CD14-positive monocyte (primary cell): Measurements from ENCODE around the gene TMEM47. TPM values are rescaled to one million over a fixed set of nuclear protein-coding genes. Genes with fewer than 3 reads are reported as not detected.

Experiments
- DNase-seq, 3 donors: peaks; one replicate each; pipeline ENCODE4 v3.0.0-alpha.2; 2011 to 2022
- H2AFZ ChIP-seq: 2 replicates; pipeline ENCODE4 v1.6.0; 2012; ENCODE audit warnings: mild to moderate bottlenecking, low read depth, low read length, inconsistent platforms; ENCODE audit not compliant: insufficient read depth, poor library complexity, severe bottlenecking
- H3K27ac ChIP-seq, 2 donors: 1 replicate in 1 of 2; 2 replicates in 1 of 2; pipeline ENCODE4 v1.5.1; 2012 to 2013; ENCODE audit warnings: low read length in 2 of 2, control low read depth in 1 of 2, inconsistent platforms in 1 of 2, low read depth in 1 of 2, mild to moderate bottlenecking in 1 of 2
- H3K27me3 ChIP-seq, 2 donors: one replicate each; pipeline versions ENCODE4 v1.6.0 to v1.6.1; 2011 to 2013; ENCODE audit warnings: low read length in 2 of 2; ENCODE audit not compliant: control insufficient read depth in 2 of 2, insufficient read depth in 2 of 2
- H3K36me3 ChIP-seq, 2 donors: replicated peaks in 1 of 2; 1 replicate in 1 of 2; 2 replicates in 1 of 2; pipeline versions ENCODE4 v1.5.1 to v1.6.1; 2012 to 2013; ENCODE audit warnings: low read length in 2 of 2, control low read depth in 1 of 2, inconsistent platforms in 1 of 2, mild to moderate bottlenecking in 1 of 2; ENCODE audit not compliant: insufficient read depth in 2 of 2, control insufficient read depth in 1 of 2
- H3K4me1 ChIP-seq, 2 donors: 1 replicate in 1 of 2; 2 replicates in 1 of 2; pipeline versions ENCODE4 v1.5.1 to v1.6.1; 2012 to 2013; ENCODE audit warnings: low read length in 2 of 2, control low read depth in 1 of 2, inconsistent platforms in 1 of 2, mild to moderate bottlenecking in 1 of 2, moderate library complexity in 1 of 2; ENCODE audit not compliant: insufficient read depth in 2 of 2, control insufficient read depth in 1 of 2
- H3K4me2 ChIP-seq: replicated peaks from 2 replicates; pipeline ENCODE3; 2012; ENCODE audit warnings: low read length, moderate library complexity, mild to moderate bottlenecking; ENCODE audit not compliant: poor library complexity, severe bottlenecking; ENCODE audit errors: extremely low read depth
- H3K4me3 ChIP-seq, 3 experiments: fragments of 200-600 bp in 1 of 3; sonication (generic) in 1 of 3; replicated peaks in 1 of 3; 1 replicate in 2 of 3; 2 replicates in 1 of 3; pipeline ENCODE4 v1.5.1; 2011 to 2013; ENCODE audit warnings: low read length in 3 of 3, mild to moderate bottlenecking in 3 of 3, control low read depth in 2 of 3, low read depth in 2 of 3, inconsistent platforms in 1 of 3, moderate library complexity in 1 of 3
- H3K79me2 ChIP-seq: 2 replicates; pipeline ENCODE4 v1.6.0; 2012; ENCODE audit warnings: mild to moderate bottlenecking, control low read depth, inconsistent platforms, low read length, moderate library complexity; ENCODE audit not compliant: insufficient read depth
- H3K9ac ChIP-seq: 2 replicates; pipeline ENCODE4 v1.6.0; 2017; ENCODE audit warnings: low read length, mild to moderate bottlenecking; ENCODE audit not compliant: insufficient read depth, poor library complexity, severe bottlenecking
- H3K9me3 ChIP-seq, 2 donors: replicated peaks in 1 of 2; 1 replicate in 1 of 2; 2 replicates in 1 of 2; pipeline versions ENCODE4 v1.5.1 to v1.6.1; 2012 to 2013; ENCODE audit warnings: low read length in 2 of 2, control low read depth in 1 of 2; ENCODE audit not compliant: control insufficient read depth in 1 of 2, insufficient read depth in 1 of 2
- H4K20me1 ChIP-seq: 2 replicates; pipeline ENCODE4 v1.6.0; 2012; ENCODE audit warnings: mild to moderate bottlenecking, low read length, control low read depth, moderate library complexity; ENCODE audit not compliant: insufficient read depth
- H3K27ac Mint-ChIP-seq, 7 donors: one replicate each; pipeline ENCODE4 v1.8.0; 2020; ENCODE audit warnings: mild to moderate bottlenecking in 7 of 7, mixed read lengths in 7 of 7, moderate library complexity in 6 of 7, inconsistent platforms in 2 of 7
- H3K27me3 Mint-ChIP-seq, 3 donors: one replicate each; pipeline ENCODE4 v1.8.0; 2021 to 2022; ENCODE audit warnings: low read depth in 3 of 3, mild to moderate bottlenecking in 3 of 3, mixed read lengths in 3 of 3, moderate library complexity in 3 of 3, inconsistent platforms in 1 of 3
- H3K36me3 Mint-ChIP-seq, 2 donors: one replicate each; pipeline ENCODE4 v1.8.0; 2020; ENCODE audit warnings: mixed read lengths in 2 of 2, inconsistent platforms in 1 of 2, mild to moderate bottlenecking in 1 of 2
- H3K4me1 Mint-ChIP-seq: one replicate; pipeline ENCODE4 v1.8.0; 2020; ENCODE audit warnings: mild to moderate bottlenecking, mixed read lengths
- H3K4me3 Mint-ChIP-seq, 2 donors: one replicate each; pipeline ENCODE4 v1.8.0; 2020; ENCODE audit warnings: mild to moderate bottlenecking in 2 of 2, mixed read lengths in 2 of 2, moderate library complexity in 1 of 2
- H3K9me3 Mint-ChIP-seq, 7 donors: one replicate each; pipeline ENCODE4 v1.8.0; 2020 to 2022; ENCODE audit warnings: mixed read lengths in 7 of 7, mild to moderate bottlenecking in 6 of 7, moderate library complexity in 6 of 7, inconsistent platforms in 2 of 7
- WGBS: methylation state at CpG from one replicate; pipeline ENCODE4 v1.1.5; 2013; ENCODE audit warnings: missing lambda C conversion rate; ENCODE audit not compliant: insufficient coverage; 5-methylcytosine and 5-hydroxymethylcytosine counted together
- intact Hi-C, 2 donors: fragments of 100-400 bp; cut with micrococcal nuclease; formaldehyde crosslinking; loops; one replicate each; pipeline versions ENCODE4 v1.15.0 to v1.15.1; 2023
- polyA plus RNA-seq, 3 donors: library from polyadenylated mRNA; depleted of rRNA in 1 of 3; unstranded in 2 of 3; stranded (reverse) in 1 of 3; fragments of 300-500 nt in 2 of 3; fragments of >200 nt in 1 of 3; fragmentation: Illumina TruSeq in 2 of 3; gene quantifications; 1 replicate in 2 of 3; 2 replicates in 1 of 3; pipeline ENCODE4 v1.2.3, GENCODE V29; 2012 to 2021
- TF ChIP-seq, protein P1 (sequence below): fragments of 200-600 bp; IDR thresholded peaks from one replicate; pipeline ENCODE4 v1.8.0; 2022; ENCODE audit warnings: antibody characterized with exemption, mild to moderate bottlenecking

TMEM47 gene
- polyA plus RNA-seq, 3 donors, result not detected

DNA sequence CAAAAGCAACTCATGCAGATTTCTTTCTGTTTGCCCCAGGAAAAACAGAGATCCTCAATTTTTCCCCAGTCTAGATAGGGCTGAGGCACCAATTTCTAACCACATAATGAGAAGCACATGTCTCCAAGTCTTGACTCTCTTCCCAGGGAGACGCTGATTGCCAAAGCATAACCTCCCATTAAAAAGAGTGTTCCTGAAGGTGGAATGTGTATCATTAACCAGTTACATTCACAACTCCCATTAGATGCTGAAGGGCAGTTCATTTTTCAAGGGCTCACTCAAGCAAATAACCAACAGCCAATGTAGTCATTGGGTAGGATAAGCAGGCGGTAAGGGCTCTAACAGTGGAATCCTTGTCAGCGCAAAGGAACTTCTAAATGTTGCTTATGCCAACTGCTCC, 27.5 kb downstream of the TMEM47 start:
- H3K9me3 Mint-ChIP-seq, result no peaks in the 10 kb centered on the region
- Histone ChIP-seq H3K4me3 (no peak overlapping the region), H3K36me3 (no peaks in the 10 kb centered on the region), H3K27me3 (no peaks in the 10 kb centered on the region), H4K20me1 (no peaks in the 10 kb centered on the region), H3K9ac (no peak overlapping the region), H3K9me3 (no peaks in the 10 kb centered on the region), H3K4me1 (no peaks in the 10 kb centered on the region), H3K4me2 (no peak overlapping the region), H3K27ac (no peak overlapping the region), H2AFZ (no peak overlapping the region), H3K79me2 (no peaks in the 10 kb centered on the region)
- H3K36me3 Mint-ChIP-seq, result no peaks in the 10 kb centered on the region
- H3K4me3 Mint-ChIP-seq, result no peak overlapping the region
- no peak overlapping the region for H3K27ac Mint-ChIP-seq
- peaks cover 0 to 3% (median 0%) of the 10 kb centered on the region in 3 donors for H3K27me3 Mint-ChIP-seq
- no peaks in the 10 kb centered on the region for H3K4me1 Mint-ChIP-seq
- intact Hi-C loops, result no loop called here
- no peak for DNase-seq
- no CpG with 5 or more reads among the region's 3 CpGs for WGBS
- TF ChIP-seq, protein P1, sequence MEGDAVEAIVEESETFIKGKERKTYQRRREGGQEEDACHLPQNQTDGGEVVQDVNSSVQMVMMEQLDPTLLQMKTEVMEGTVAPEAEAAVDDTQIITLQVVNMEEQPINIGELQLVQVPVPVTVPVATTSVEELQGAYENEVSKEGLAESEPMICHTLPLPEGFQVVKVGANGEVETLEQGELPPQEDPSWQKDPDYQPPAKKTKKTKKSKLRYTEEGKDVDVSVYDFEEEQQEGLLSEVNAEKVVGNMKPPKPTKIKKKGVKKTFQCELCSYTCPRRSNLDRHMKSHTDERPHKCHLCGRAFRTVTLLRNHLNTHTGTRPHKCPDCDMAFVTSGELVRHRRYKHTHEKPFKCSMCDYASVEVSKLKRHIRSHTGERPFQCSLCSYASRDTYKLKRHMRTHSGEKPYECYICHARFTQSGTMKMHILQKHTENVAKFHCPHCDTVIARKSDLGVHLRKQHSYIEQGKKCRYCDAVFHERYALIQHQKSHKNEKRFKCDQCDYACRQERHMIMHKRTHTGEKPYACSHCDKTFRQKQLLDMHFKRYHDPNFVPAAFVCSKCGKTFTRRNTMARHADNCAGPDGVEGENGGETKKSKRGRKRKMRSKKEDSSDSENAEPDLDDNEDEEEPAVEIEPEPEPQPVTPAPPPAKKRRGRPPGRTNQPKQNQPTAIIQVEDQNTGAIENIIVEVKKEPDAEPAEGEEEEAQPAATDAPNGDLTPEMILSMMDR, result no peak

DNA sequence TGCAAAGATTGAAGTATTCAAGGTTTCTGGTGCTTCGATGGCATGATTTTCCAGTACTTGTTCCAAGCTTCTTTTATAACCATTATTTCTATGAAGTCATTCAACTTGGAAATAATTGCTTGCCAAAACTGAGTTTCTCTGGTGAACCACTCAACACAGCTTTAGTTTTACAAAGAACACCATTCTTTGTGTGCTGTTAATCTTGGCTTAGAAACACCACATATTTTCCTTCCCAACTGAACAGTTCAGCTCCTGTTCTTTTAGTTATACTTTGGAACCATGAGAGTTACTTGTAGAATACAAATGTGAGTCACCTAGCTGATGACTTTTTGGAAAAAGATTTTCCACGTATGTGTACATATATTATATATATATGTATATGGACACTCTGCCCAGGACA, 32.7 kb downstream of the TMEM47 start:
- H3K27me3 Mint-ChIP-seq, result no peaks in the 10 kb centered on the region
- H3K27ac Mint-ChIP-seq, result no peak overlapping the region
- no peak for DNase-seq
- H3K79me2 ChIP-seq, result no peaks in the 10 kb centered on the region
- H3K4me1 Mint-ChIP-seq, result no peaks in the 10 kb centered on the region
- H3K27ac ChIP-seq, result no peak overlapping the region
- no CpG with 5 or more reads among the region's 2 CpGs for WGBS
- no peak overlapping the region for H3K4me2 ChIP-seq
- H4K20me1 ChIP-seq, result no peaks in the 10 kb centered on the region
- no peaks in the 10 kb centered on the region for H3K9me3 ChIP-seq
- no peak overlapping the region for H3K4me3 Mint-ChIP-seq
- H3K9ac ChIP-seq, result no peak overlapping the region
- no peaks in the 10 kb centered on the region for H3K4me1 ChIP-seq
- no peak overlapping the region for H2AFZ ChIP-seq
- H3K27me3 ChIP-seq, result no peaks in the 10 kb centered on the region
- intact Hi-C loops, result no loop called here
- no peaks in the 10 kb centered on the region for H3K36me3 Mint-ChIP-seq
- TF ChIP-seq, protein P1, result no peak
- no peak overlapping the region for H3K4me3 ChIP-seq
- H3K9me3 Mint-ChIP-seq, result no peaks in the 10 kb centered on the region
- H3K36me3 ChIP-seq, result no peaks in the 10 kb centered on the region
